ENCODE measurements around the gene WDFY4. TPM values are rescaled to one million over a fixed set of nuclear protein-coding genes. Genes with fewer than 3 reads are reported as not detected.
"Not testable (repeated sequence)": the region's sequence is repeated elsewhere in the genome, so short reads cannot be mapped to it uniquely, and the experiment has no call there.

The WDFY4 gene
- not detected in 2 replicates for total RNA-seq (2014; rRNA removed; shearing (Covaris generic))
- not detected in 2 replicates for polyA plus RNA-seq (2014; cell fraction: nucleus; rRNA removed)

GRCh38 chr10:48684792-48685623 lies at the start of gene WDFY4:
TSS of gene WDFY4 (plus strand) at chr10:48684873. CDS start at chr10:48709733, 24,860 bp downstream.
- no peak for DNase-seq (ENCODE audit: extremely low read depth, low read depth)

- DNase-seq (ENCODE audit: extremely low read depth, low read depth): no peak
Observed at GRCh38 chr10:48634984-48635557, 49.6 kb upstream of the WDFY4 start.

GRCh38 chr10:48636231-48636630 lies 48.4 kb upstream of the WDFY4 start:
- no peak for DNase-seq (ENCODE audit: extremely low read depth, low read depth)

GRCh38 chr10:48636901-48637300 lies 47.8 kb upstream of the WDFY4 start:
- no peak for DNase-seq (ENCODE audit: extremely low read depth, low read depth)

- no peak for DNase-seq (ENCODE audit: extremely low read depth, low read depth)
Observed at GRCh38 chr10:48638158-48638557, 46.5 kb upstream of the WDFY4 start.

- DNase-seq (ENCODE audit: extremely low read depth, low read depth): no peak
Observed at GRCh38 chr10:48638739-48639527, 45.7 kb upstream of the WDFY4 start.

GRCh38 chr10:48639632-48640031 lies 45.0 kb upstream of the WDFY4 start:
- DNase-seq (ENCODE audit: extremely low read depth, low read depth): no peak

GRCh38 chr10:48640326-48640725 lies 44.3 kb upstream of the WDFY4 start:
- no peak for DNase-seq (ENCODE audit: extremely low read depth, low read depth)

GRCh38 chr10:48641099-48641690 lies 43.5 kb upstream of the WDFY4 start:
- DNase-seq (ENCODE audit: extremely low read depth, low read depth): not testable (repeated sequence)

- DNase-seq (ENCODE audit: extremely low read depth, low read depth): no peak
Observed at GRCh38 chr10:48645600-48645999, 39.1 kb upstream of the WDFY4 start.

GRCh38 chr10:48647073-48647472 lies 37.6 kb upstream of the WDFY4 start:
- DNase-seq (ENCODE audit: extremely low read depth, low read depth): not testable (repeated sequence)

GRCh38 chr10:48648172-48648942 lies 36.3 kb upstream of the WDFY4 start:
- DNase-seq (ENCODE audit: extremely low read depth, low read depth): no peak

GRCh38 chr10:48649349-48649944 lies 35.2 kb upstream of the WDFY4 start:
- DNase-seq (ENCODE audit: extremely low read depth, low read depth): no peak

GRCh38 chr10:48651293-48651692 lies 33.4 kb upstream of the WDFY4 start:
- no peak for DNase-seq (ENCODE audit: extremely low read depth, low read depth)

- DNase-seq (ENCODE audit: extremely low read depth, low read depth): no peak
Observed at GRCh38 chr10:48651839-48652238, 32.8 kb upstream of the WDFY4 start.

GRCh38 chr10:48652344-48652743 lies 32.3 kb upstream of the WDFY4 start:
- DNase-seq (ENCODE audit: extremely low read depth, low read depth): no peak

GRCh38 chr10:48653347-48653746 lies 31.3 kb upstream of the WDFY4 start:
- DNase-seq (ENCODE audit: extremely low read depth, low read depth): no peak

- DNase-seq (ENCODE audit: extremely low read depth, low read depth): no peak
Observed at GRCh38 chr10:48653944-48654698, 30.6 kb upstream of the WDFY4 start.
